Stimulated activated CD4-positive, alpha-beta T cell treated with anti-CD3 and anti-CD28 coated beads, Interleukin-12 subunit alpha, Interleukin-12 subunit beta, amount 100 ng/mL, for 4 hours (primary cell): Measurements from ENCODE around the gene DHRS9.

Experiments used
- DNase-seq: peaks from one replicate; pipeline ENCODE4 v3.0.0-alpha.2; 2020

The DHRS9 gene

DNA sequence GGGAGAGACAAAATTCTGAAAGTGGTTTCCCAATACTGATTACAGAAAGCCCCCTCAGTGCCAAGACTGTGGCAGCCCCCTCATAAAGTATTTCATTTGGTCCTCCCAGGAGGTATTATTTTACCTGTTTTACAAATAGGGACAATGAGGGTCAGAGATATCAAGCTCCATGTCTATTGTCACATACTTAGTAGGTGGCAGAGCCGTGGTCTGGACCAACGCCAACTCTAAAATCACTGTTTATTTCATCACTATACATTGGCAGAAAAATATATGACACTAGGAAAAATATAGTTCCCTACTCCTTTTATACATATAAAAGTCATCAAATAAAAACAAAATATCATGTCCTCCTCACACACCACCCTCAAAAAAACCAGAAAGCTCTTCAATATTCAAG, 68.6 kb downstream of the DHRS9 start:
- DNase-seq: no peak

GRCh38 chr2:169139145-169139544, 69.8 kb downstream of the DHRS9 start:
- DNase-seq: no peak

GRCh38 chr2:169139993-169140767, 70.8 kb downstream of the DHRS9 start:
- no peak for DNase-seq

DNA sequence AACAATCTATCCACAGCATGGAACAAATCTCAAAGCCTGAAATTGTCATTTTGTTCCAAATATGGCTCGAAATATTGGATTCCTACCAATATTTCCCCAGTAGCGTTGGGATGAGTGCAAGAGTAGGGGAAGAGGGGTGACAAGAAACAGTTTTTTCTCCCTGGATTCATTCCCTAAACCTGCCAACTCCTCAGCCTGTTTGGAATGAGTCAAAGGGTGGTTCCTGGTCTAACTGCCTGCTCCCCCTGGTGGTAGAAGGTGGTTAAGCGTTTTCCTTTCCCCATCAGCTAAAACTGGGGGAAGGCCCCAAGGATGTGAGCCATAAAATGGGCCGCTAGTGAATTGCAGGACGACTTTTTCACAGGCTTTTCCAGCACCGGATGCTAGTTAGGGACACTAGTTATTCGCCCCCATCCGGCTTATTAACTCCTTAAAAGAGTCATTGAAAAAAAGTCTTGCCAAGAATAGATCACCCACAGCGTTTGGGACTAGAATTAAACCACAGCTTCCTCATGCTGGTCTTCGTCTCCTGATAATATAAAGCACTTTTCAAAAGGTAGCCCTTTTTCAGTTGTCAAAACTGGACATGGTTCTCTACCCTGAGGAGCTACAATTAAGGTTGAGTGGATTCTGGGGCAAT, 72.5 kb downstream of the DHRS9 start:
- DNase-seq: peak; percentile 48

DNA sequence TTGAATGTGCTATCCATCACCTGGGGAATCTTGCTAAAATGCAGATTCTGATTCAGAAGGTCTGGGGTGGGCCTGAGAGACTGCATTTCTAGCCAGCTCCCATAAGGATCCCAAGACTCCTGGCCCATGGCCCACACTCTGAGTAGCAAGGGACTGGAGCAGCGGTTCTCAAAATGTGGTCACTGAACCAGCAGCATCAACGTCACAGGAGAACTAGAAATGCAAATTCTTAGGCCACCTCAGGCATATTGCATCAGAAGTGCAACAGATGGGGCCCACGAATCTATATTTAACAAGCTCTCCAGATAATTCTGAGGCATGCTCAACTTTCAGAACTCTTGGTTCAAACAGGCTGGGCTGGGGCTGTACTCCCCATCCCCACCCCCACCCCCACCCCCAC, 74.6 kb downstream of the DHRS9 start:
- DNase-seq: no peak
